GM21737 (cell line): ENCODE results near the gene RPL27.
"Not testable (repeated sequence)": the region's sequence is repeated elsewhere in the genome, so short reads cannot be mapped to it uniquely, and the experiment has no call there.

Experiments
- ATAC-seq: cut with Tn5 transposase; IDR thresholded peaks from one replicate; pipeline ENCODE4 v1.9.1; 2021; ENCODE audit warnings: mild to moderate bottlenecking, moderate library complexity; ENCODE audit not compliant: unreplicated experiment

The RPL27 gene

DNA sequence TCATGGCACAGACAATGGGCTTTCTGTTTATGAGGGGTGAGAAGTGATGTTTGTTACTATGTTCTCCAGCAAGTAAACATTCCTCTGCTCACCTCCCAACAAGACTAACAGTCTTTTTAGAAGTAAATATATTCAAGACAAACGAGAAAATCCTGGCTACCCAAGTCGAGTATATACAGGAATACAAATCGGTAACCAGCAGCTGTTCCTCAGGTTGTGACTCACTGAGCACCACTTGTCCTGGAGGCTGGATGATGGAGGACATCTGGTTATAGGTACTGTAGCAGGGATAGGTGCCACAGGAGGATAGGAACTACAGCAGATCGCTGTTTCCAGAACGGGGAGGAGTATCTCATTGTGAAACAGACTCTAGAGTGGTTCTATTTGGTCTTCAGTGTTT, 5.3 kb upstream of the RPL27 start:
- ATAC-seq: no peak

DNA sequence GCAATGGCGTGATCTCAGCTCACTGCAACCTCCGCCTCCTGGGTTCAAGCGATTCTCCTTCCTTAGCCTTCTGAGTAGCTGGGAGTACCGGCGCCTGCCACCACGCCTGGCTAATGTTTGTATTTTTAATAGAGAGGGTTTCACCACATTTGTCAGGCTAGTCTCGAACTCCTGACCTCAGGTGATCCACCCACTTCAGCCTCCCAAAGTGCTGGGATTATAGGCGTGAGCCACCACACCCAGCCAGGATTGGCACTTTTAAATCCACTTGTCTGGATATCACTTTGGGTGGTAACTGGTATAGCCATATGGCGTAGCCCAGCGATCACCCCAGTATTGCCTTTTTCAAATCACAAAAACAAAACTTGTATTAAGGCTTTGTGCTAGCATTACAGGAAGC, 4.3 kb upstream of the RPL27 start:
- not testable (repeated sequence) for ATAC-seq

DNA sequence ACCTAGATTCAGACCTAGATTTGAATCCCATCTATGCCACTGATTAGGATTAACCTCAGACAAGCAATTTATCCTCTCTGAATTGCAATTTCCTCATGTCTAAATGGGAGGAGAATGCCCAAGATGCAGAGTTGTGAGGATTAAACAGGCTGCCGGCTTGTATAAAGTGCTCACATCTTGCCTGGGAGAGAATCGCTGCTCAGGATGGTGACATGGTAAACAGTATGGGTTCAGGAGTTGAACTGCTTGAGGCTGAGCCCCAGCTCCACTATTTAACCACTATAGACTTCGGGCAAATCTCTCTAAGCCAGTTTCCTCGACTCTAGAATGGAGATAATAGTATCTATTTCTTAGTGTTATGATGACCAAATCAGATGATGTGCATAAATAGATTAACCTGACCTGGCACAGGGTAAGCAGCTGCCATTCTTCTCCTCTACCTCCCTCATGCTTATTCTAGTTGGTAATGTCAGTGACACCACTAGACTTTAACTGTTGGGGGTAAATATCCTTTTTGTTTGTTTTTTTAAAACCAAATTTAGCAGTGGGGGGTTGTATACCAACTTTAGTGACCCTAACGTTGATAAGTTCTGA, 732 bp upstream of the RPL27 start:
- ATAC-seq: no peak

DNA sequence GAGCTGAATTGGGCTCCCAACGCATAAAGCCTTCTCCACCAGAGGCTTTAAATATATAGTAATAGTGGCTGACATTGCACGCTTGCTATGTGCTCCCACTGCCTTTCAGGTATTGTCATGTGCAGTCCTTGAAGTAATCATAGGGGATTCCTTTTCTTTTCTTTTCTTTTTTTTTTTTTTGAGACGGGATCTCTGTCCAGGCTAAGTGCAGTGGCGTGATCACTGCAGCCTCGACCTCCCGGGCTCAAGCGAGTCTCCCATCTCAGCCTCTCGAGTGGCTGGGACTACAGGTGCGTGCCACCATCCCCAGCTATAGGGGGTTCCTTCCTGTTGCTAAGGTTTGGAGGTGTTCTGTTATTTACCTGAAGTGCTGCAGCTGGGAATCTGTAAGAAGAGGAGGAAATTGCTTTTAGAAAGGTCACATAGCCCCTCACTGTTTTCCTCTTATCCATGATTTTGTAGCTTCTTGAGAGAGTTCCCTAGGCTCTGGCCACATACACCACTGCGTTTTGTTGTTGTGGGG, 845 bp downstream of the RPL27 start:
- ATAC-seq: no peak

- ATAC-seq: not testable (repeated sequence)
Observed at GRCh38 chr17:43000894-43001293, 2.7 kb downstream of the RPL27 start.

- ATAC-seq: no peak
Observed at GRCh38 chr17:43003542-43004172, 5.4 kb downstream of the RPL27 start.

DNA sequence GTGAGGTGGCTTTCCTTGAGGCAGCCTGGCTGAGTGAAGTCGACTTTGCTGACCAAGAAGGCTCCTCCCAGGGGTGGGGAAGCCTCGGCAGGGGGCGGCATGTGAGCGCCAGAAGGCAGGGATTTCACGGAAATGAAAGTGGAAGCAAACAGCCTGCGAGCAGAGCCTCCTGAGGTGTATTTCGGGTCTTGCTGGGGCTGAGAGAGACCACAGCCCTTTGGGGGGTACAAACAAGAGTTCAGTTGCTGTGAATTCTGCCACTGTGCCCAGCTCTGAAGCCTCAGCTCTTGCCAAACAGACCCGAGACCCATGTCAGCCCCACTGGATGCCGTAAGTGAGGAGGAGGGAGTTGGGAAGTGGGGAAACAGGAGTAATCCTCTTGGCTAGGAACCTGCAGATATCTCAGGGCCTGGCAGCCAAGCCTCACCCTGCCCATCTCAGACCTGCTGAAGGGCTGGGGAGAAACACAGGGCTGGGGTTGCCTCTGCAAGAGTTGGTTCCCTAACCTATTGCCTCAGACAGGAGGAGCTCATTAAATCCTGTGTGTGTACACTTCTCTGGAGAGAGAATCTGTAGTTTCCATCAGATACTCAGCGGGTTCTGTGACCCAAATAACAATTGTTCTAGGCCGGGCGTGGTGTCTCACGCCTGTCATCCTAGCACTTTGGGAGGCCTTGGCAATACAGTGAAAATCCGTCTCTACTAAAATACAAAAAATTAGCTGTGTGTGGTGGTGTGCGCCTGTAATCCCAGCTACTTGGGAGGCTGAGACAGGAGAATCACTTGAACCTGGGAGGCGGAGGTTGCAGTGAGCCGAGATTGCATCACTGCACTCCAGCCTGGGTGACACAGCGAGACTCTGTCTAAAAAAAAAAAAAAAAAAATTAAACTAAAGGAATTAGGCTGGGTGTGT, 8.7 kb downstream of the RPL27 start, which contains the start of gene IFI35:
IFI35 (plus strand) TSS at position 146 of the 913 bp plus-strand sequence; CDS start at position 310, 164 bp downstream.
- peak; percentile 84 for ATAC-seq

GRCh38 chr17:43010667-43011308, 12.6 kb downstream of the RPL27 start:
- ATAC-seq: no peak

DNA sequence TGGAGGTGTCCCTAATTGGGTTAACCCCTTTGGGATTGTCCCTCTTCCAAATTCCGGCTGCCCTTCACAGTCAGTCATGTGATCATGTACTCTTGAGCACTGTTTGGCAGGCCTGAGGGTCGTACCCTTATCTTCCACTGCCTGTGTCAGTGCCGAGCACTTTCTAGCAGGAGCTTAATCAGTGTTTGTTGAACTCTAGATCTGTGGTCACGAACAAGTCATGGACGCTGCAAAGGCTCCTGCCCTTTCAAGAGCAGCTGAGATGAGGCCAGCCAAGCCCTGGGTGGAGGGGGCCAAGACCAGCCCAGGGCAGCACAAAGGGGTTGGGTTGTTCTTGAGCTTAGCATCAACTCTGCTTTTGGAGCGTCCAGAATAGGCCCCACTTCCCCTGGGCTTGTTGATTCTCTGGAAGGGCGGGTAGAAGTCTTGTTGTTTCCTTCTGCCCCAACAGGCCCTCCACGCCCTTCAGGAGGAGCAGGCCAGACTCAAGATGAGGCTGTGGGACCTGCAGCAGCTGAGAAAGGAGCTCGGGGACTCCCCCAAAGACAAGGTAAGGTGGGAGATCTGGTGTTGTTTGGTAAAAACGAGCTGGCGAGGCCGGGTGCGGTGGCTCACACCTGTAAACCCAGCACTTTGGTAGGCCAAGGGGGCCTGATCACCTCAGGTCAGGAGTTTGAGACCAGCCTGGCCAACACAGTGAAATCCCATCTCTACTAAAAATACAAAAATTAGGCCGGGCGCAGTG, 13.7 kb downstream of the RPL27 start:
- no peak for ATAC-seq

- no peak for ATAC-seq
Observed at GRCh38 chr17:43013296-43013695, 15.1 kb downstream of the RPL27 start.

DNA sequence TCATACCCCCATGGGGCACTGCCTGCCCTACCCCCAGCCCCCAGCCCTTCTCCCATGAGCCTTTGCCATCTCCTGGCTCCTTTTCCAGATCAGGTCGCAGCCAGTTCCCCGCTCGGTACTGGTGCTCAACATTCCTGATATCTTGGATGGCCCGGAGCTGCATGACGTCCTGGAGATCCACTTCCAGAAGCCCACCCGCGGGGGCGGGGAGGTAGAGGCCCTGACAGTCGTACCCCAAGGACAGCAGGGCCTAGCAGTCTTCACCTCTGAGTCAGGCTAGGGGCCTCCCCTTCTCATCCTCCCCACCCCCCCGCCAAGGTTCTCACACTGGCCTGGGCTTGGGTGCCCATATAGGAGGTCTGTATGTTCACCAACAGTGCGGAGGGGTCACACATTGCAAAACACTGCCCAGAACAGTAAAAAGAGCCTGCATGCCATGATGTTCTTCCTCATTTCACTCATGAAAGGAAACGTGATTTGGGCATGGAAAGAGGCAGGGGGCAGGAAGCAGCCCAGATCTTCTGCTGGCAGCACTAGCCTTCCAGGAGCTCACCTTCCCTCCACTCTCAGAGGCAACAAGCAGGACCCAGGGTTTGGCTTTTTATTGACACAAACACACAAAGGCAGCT, 15.9 kb downstream of the RPL27 start:
- no peak for ATAC-seq

DNA sequence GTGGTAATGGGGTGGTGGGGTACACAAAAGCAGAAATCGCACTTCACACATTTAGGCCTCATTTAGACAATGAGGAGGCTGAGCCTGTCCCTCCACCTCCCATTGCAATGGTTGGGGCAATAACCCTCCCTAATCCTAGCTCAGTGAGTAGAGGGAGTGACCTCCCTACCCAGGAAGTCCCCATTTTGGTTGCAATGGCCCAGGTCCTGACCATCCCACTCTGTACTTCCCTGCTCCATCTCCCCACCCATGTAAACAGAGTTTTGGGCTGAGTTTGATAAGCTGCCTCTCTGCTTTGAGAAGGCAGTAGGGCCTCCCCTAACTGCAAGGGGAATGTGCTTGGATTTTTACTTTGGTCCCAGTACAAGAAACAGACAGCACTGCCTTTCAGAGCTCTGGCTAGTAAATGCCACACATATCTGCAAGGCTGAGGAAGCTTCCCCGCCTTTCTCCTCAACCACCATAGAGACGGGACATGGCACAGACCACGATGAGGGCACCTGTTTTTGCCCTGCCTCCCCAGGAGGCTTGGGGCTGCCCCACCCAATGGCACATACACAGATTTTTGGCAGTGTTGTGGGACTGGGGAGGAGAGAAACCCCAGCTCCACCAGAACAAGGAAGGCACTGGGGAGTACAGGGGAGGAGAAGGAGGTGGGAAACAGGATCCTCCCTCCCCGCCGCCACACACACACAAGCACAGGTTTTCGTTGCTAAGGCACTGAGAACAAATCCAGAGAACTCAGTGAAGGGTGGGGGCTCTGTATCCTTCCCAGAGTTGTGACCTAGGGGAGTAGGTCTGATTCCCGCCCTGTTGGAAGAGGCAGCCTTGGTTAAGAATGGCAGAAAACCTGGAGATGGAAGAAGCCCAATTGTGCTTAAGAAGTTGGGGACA, 16.7 kb downstream of the RPL27 start:
- no peak for ATAC-seq

DNA sequence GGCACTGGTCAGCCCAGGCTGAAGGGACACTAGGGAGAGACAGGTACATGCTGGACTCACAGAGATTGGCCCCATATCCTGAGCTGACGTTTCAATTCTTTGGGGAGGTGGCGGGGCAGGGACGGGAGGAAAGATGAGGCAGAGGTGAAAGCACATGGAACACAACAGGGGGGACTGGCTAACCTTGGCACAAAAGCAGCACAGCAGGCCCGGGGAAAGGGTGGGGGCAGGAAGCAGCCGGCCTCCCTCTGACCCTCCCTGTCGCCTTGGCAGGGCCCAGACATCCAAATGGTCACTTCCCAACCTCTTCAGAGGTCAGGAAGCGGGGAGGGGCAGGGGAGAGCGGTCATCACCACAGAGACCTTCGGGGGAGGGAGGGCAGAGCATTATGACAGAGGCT, 17.4 kb downstream of the RPL27 start:
- no peak for ATAC-seq

- no peak for ATAC-seq
Observed at GRCh38 chr17:43016216-43016615, 18.0 kb downstream of the RPL27 start.

DNA sequence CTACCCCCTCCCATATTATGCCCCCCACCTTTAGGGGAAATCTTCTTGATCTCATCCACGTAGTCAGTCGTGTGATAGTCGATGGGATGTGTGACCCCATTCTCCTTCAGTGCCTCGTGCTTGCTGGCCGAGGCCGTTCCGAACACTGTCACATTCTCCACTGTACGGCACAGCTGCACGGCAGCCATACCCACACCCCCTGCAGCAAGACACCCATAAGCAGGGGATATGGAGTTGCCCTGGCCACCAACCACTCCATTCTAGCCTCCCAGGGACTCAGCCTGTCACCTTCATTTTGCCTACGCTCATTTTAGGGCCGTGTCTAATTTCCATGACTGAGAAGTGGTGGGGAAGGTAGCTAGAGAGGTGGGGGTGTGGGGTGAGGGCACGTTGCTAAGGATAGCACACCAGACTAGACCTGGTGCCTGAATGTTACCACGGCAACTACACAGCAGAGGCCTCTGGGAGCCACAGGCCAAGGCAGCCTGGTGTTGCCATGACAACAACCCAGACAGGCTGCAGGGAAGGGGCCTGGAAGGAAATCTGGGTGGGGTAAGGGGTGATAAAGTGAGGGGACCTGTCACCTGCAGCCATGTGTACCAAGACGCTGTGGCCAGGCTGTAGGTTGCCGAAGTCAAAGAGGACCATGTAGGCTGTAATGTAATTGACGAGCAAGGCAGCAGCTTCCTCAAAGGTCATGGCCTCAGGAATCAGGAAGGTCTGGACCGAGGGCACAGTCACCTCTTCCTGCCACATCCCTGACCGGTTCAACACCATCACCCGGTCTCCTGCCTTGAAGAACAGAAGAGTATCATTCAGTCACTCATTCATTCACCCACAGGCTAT, 20.0 kb downstream of the RPL27 start:
- no peak for ATAC-seq

- ATAC-seq: no peak
Observed at GRCh38 chr17:43018932-43019331, 20.7 kb downstream of the RPL27 start.

DNA sequence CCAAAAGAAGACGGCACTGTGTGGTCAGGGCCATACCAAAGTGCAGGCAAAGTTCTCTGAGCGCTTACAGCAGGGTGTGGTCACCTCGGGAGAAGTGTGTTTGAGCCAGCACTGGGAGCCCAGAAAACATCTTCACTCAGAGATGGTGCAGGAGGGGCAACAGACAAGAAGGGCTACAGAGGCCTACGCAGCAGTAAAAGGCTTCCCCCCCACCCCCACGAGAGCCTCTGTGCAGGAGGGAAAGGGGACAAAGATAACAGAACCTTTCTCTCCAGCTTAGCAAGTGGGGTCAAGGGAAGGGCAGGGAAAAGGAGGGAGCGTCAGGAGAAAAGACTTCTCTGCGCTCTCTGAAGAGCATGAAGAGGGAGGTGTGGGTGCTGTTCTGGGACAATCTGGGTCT, 21.2 kb downstream of the RPL27 start:
- ATAC-seq: no peak

- ATAC-seq: no peak
Observed at GRCh38 chr17:43020030-43020621, 21.9 kb downstream of the RPL27 start.
